Neural crest cell (in vitro differentiated cells): Measurements from ENCODE around the gene PPM1L. TPM values are rescaled to one million over a fixed set of nuclear protein-coding genes. Genes with fewer than 3 reads are reported as not detected.

Source experiments
- DNase-seq: peaks from one replicate; pipeline ENCODE4 v3.0.0; 2021; ENCODE audit warnings: low read depth, mixed read lengths, low spot score
- H3K27ac Mint-ChIP-seq: one replicate; pipeline ENCODE4 v1.8.0; 2021; ENCODE audit warnings: mild to moderate bottlenecking, mixed read lengths; ENCODE audit not compliant: unreplicated experiment
- H3K27me3 Mint-ChIP-seq: 2 replicates; pipeline ENCODE4 v1.8.0; 2021; ENCODE audit warnings: low read depth, mild to moderate bottlenecking, mixed read lengths
- H3K36me3 Mint-ChIP-seq: 2 replicates; pipeline ENCODE4 v1.8.0; 2021; ENCODE audit warnings: low read depth, mild to moderate bottlenecking, mixed read lengths
- H3K4me1 Mint-ChIP-seq: 2 replicates; pipeline ENCODE4 v1.8.0; 2021; ENCODE audit warnings: mixed read lengths
- H3K4me3 Mint-ChIP-seq: one replicate; pipeline ENCODE4 v1.8.0; 2021; ENCODE audit warnings: mild to moderate bottlenecking, mixed read lengths
- H3K9me3 Mint-ChIP-seq: 2 replicates; pipeline ENCODE4 v1.8.0; 2021; ENCODE audit warnings: mixed read lengths
- total RNA-seq: library from RNA; stranded (reverse); gene quantifications from 2 replicates; pipeline ENCODE4 v1.2.1, GENCODE V29; 2021
- TF ChIP-seq, protein P1 (sequence below): fragments of 200-600 bp; sonication (generic); conservative IDR thresholded peaks from 2 replicates; pipeline ENCODE4 v1.5.0; 2021; ENCODE audit warnings: antibody characterized with exemption, mild to moderate bottlenecking

The PPM1L gene
- total RNA-seq, 1 donor from 2014 or later: 34.3 TPM

DNA sequence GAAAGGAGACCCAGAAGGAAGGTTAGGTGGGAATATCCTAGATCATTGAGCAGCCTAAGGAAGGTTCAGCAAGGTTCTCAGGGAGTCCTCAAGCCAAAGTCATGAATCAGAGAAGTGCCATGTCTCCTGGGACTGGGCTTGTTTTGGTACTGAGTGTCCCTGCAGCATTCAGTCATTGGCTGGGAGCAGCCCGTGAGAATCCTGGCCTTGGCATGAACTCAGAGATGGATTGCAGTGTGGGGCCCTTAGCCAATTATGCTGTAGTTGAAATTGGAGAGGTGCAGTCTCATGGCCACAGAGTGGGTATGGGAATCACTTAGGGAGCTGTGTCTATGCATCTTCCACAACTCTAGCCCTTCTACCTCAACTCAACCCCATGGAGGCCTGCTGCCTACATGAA is 17.0 kb upstream of the PPM1L start:
- Mint-ChIP-seq H3K36me3 (no peaks in the 10 kb centered on the region), H3K4me1 (no peaks in the 10 kb centered on the region), H3K27me3 (peaks cover 5% of the 10 kb centered on the region), H3K4me3 (no peak overlapping the region), H3K27ac (no peak overlapping the region), H3K9me3 (no peaks in the 10 kb centered on the region)
- no peak for DNase-seq
- TF ChIP-seq, protein P1, sequence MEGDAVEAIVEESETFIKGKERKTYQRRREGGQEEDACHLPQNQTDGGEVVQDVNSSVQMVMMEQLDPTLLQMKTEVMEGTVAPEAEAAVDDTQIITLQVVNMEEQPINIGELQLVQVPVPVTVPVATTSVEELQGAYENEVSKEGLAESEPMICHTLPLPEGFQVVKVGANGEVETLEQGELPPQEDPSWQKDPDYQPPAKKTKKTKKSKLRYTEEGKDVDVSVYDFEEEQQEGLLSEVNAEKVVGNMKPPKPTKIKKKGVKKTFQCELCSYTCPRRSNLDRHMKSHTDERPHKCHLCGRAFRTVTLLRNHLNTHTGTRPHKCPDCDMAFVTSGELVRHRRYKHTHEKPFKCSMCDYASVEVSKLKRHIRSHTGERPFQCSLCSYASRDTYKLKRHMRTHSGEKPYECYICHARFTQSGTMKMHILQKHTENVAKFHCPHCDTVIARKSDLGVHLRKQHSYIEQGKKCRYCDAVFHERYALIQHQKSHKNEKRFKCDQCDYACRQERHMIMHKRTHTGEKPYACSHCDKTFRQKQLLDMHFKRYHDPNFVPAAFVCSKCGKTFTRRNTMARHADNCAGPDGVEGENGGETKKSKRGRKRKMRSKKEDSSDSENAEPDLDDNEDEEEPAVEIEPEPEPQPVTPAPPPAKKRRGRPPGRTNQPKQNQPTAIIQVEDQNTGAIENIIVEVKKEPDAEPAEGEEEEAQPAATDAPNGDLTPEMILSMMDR: no peak

DNA sequence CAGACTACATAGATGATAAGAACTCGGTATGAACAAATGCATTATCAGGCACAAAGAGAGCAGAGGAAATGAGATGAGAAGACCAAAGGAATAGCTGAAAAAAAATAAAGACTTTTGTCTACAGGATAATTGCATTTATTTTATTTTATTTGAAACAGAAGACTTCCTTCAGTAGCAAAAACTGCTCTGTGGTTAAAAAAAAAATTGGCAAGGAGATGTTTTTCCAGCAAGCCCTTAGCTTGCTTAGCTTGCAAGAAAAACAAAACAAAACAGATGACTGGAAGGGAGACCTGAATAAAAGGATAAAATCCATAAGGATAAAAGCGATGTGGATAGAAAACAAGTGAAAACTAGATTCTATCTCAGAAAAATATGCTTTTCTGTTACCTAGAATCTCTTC is 9.1 kb upstream of the PPM1L start:
- Mint-ChIP-seq H3K27ac (no peak overlapping the region), H3K9me3 (no peaks in the 10 kb centered on the region), H3K27me3 (peaks cover 13% of the 10 kb centered on the region), H3K4me3 (no peak overlapping the region), H3K36me3 (no peaks in the 10 kb centered on the region), H3K4me1 (no peaks in the 10 kb centered on the region)
- no peak for DNase-seq
- TF ChIP-seq, protein P1: no peak

DNA sequence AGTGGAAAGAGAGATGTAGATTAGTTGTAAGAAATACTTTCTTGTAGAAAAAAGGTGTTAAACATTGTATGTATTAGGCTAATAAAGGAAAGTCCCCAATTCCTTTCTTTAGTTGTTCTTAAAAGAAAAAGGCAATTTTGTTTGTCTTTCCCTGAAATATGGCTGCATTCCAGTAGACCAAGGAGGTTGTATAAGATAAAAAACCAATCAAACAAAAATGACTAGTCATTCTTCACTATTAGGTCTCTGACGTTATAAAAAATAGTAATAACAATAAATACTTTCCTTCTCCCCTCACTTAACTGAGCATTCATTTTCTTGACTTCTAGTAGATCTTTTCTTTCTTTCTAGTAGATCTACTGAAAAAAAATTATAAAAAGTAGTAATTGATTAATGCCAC is 8.6 kb upstream of the PPM1L start:
- Mint-ChIP-seq H3K27me3 (peaks cover 13% of the 10 kb centered on the region), H3K9me3 (no peaks in the 10 kb centered on the region), H3K4me3 (no peak overlapping the region), H3K27ac (no peak overlapping the region), H3K4me1 (no peaks in the 10 kb centered on the region), H3K36me3 (no peaks in the 10 kb centered on the region)
- no peak for DNase-seq
- TF ChIP-seq, protein P1: no peak

DNA sequence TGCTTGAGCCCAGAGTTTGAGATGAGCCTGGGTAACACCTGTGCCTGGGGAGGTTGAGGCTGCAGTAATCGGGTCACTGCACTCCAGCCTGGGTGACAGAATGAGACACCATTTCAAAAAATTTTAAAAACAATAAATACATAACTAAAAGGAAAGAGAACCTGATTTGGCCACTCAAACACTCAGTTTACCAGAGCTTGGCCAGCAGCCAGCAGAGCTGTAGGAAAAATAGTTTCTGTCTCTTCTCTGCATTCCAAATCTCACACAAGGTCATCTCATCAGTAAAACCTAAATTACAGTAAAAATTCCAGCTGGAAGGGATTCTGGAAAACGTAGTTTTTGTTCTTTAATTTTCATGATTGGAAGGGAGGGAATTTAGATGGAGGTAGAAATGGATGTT is 7.8 kb upstream of the PPM1L start:
- no peak for DNase-seq
- Mint-ChIP-seq H3K4me3 (no peak overlapping the region), H3K9me3 (no peaks in the 10 kb centered on the region), H3K27ac (no peak overlapping the region), H3K4me1 (no peaks in the 10 kb centered on the region), H3K36me3 (no peaks in the 10 kb centered on the region), H3K27me3 (peaks cover 9% of the 10 kb centered on the region)
- TF ChIP-seq, protein P1: no peak

DNA sequence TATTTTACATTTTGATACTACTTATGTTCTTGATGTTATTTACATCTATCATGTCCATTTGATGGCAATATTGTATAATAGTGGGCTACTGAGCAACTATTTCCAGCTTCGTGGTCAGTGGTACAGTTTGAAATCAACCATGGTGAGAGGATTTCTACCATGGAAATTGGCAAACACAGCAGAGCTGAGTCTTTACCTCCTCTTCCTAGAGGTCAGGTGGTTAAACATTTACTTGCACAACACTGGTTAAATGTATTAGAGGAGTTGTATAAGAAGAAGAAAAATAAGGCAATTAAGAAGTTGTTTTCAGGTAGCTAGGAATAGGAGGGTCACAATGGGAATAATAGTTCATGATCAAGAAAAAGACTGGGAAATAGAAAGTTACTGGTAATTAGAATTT is 7.2 kb upstream of the PPM1L start:
- no peak overlapping the region for H3K4me3 Mint-ChIP-seq
- DNase-seq: no peak
- H3K27me3 Mint-ChIP-seq: peaks cover 9% of the 10 kb centered on the region
- H3K9me3 Mint-ChIP-seq: no peaks in the 10 kb centered on the region
- TF ChIP-seq, protein P1: no peak
- peaks cover 3% of the 10 kb centered on the region for H3K4me1 Mint-ChIP-seq
- no peaks in the 10 kb centered on the region for H3K36me3 Mint-ChIP-seq
- no peak overlapping the region for H3K27ac Mint-ChIP-seq

DNA sequence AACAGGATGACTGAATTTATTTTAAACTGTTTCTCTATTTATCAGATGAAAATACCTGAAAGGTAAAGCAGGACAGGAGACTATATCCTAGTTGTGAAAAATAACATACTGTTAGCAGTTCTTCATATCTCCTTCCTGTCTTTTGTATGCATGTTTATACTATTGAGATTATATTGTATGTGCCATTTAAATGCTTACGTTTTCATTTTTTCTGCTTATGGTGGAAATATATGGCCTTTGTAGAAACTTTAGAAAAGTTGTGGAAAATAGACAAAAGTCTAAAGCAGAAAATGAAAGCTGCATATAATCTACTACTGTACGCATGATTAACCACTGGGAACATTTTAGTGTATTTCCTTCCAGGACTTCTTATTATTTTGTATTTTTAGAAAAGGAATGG is 2.1 kb upstream of the PPM1L start:
- peaks cover 38% of the 10 kb centered on the region for H3K4me1 Mint-ChIP-seq
- no peak for DNase-seq
- peak overlapping the region; percentile 99 for H3K4me3 Mint-ChIP-seq
- H3K27ac Mint-ChIP-seq: no peak overlapping the region
- no peaks in the 10 kb centered on the region for H3K36me3 Mint-ChIP-seq
- TF ChIP-seq, protein P1: no peak
- H3K27me3 Mint-ChIP-seq: peaks cover 11% of the 10 kb centered on the region
- H3K9me3 Mint-ChIP-seq: no peaks in the 10 kb centered on the region
